Measurements from ENCODE around the gene SMIM5.

GRCh38 chr17:75650874-75651273 lies 17.6 kb downstream of the SMIM5 start:
- TF ChIP-seq CTCF (IDR thresholded peaks at IDR 0.05) = no peak
- TF ChIP-seq POLR2A (IDR thresholded peaks at IDR 0.05) = no peak
